Measurements from ENCODE around the gene THOC1. TPM values are rescaled to one million over a fixed set of nuclear protein-coding genes. Genes with fewer than 3 reads are reported as not detected.

THOC1 gene
- total and polyA plus RNA-seq, 2 experiments from 2014 or later, result 73.0 to 108 TPM

DNA sequence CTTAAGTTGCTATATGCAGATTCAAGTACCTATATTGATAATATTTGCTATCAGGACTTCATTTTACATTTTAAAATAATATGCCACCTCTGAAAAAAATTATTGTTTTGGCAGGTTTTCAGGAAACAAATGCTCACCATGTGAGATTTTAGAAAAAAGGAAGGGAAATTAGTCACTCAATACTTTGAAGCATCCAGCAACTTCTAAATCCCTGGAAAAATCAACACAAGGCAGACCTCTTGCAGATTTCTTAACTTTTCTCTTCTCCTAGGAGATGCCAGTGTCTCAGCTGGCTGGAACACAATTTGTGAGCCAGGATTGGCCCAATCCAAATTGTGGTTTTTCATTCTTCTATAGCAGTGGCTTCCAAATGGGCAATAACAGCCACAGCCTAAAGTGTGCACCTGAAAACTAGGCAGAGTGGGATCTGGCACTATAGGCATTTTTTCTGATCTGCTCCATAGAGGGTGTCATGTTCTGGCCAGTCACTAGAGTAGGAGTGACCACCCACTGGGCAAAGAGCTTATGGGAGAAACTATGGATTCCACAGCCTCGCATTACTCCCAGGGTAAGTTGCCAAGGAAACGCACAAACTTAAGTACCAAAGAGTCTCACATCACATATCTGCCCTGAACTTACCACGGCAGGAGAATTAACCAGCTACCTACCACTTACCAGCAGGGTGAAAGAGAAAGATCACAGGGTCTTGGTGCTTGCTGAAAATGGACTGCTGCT is 28.1 kb upstream of the THOC1 start:
- Histone ChIP-seq H4K20me1 (replicated peaks; ENCODE audit: insufficient read depth) (no peaks in the 10 kb centered on the region), H3K79me2 (replicated peaks; ENCODE audit: insufficient read depth) (no peaks in the 10 kb centered on the region), H3K4me2 (no peak overlapping the region), H3K27ac (ENCODE audit: low read depth) (no peak overlapping the region), H3K27me3 (ENCODE audit: insufficient read depth) (no peaks in the 10 kb centered on the region), H2AFZ (no peak overlapping the region), H3K4me3 (no peak overlapping the region), H3K36me3 (ENCODE audit: insufficient read depth) (no peaks in the 10 kb centered on the region), H3K9me2 (ENCODE audit: insufficient read depth) (no peaks in the 10 kb centered on the region), H3F3A (replicated peaks; ENCODE audit: low read depth) (no peaks in the 10 kb centered on the region), H3K4me1 (ENCODE audit: insufficient read depth) (no peaks in the 10 kb centered on the region)
- DNase-seq (ENCODE audit: low spot score), result no peak
- Mint-ChIP-seq H3K27ac (no peak overlapping the region), H3K36me3 (ENCODE audit: low read depth) (no peaks in the 10 kb centered on the region), H3K4me3 (no peak overlapping the region), H3K9me3 (no peaks in the 10 kb centered on the region; the same call in 2 of the 3 replicates), H3K27me3 (ENCODE audit: insufficient read depth, low read depth, poor library complexity) (peaks cover 2% of the 10 kb centered on the region), H3K4me1 (no peaks in the 10 kb centered on the region)
- no peak for ATAC-seq
- no peak for TF ChIP-seq EZH2phosphoT487 (IDR thresholded peaks at IDR 0.05; ENCODE audit: unreplicated experiment)
- TF ChIP-seq CREB1 (CRISPR knock-in tag; IDR thresholded peaks at IDR 0.05; ENCODE audit: low read depth), result no peak

DNA sequence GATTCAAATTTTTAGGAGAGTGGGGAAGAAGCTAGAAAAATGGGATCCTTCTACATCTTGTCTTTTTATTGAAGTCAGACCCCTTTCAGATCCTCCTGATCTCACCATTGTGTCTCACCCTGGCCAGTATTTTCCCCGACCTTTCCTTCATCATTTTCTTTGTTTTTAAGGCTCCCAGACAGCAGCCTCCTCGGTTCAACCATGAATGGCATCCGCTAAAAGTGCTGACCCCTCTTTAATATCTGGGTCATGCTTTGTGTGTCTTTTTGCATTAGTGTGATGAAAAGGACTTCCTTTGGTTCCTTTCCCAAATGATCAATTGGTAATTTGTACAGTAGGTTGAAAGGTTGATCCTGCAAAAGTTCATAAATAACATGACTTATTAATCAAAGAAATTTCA is 26.7 kb upstream of the THOC1 start:
- Histone ChIP-seq H3K79me2 (replicated peaks; ENCODE audit: insufficient read depth) (no peaks in the 10 kb centered on the region), H3K27ac (ENCODE audit: low read depth) (no peak overlapping the region), H2AFZ (no peak overlapping the region), H3F3A (replicated peaks; ENCODE audit: low read depth) (no peaks in the 10 kb centered on the region), H3K27me3 (ENCODE audit: insufficient read depth) (no peaks in the 10 kb centered on the region), H4K20me1 (replicated peaks; ENCODE audit: insufficient read depth) (no peaks in the 10 kb centered on the region), H3K9me2 (ENCODE audit: insufficient read depth) (no peaks in the 10 kb centered on the region), H3K4me2 (no peak overlapping the region), H3K4me1 (ENCODE audit: insufficient read depth) (no peaks in the 10 kb centered on the region), H3K4me3 (no peak overlapping the region), H3K36me3 (ENCODE audit: insufficient read depth) (no peaks in the 10 kb centered on the region)
- no peak for TF ChIP-seq NANOG (IDR thresholded peaks at IDR 0.05; ENCODE audit: borderline replicate concordance)
- Mint-ChIP-seq H3K9me3 (no peaks in the 10 kb centered on the region), H3K4me3 (no peak overlapping the region), H3K4me1 (no peaks in the 10 kb centered on the region), H3K36me3 (ENCODE audit: low read depth) (no peaks in the 10 kb centered on the region), H3K27me3 (ENCODE audit: insufficient read depth, low read depth, poor library complexity) (no peaks in the 10 kb centered on the region), H3K27ac (no peak overlapping the region)
- ATAC-seq (no peak), DNase-seq (ENCODE audit: low spot score) (no peak)

DNA sequence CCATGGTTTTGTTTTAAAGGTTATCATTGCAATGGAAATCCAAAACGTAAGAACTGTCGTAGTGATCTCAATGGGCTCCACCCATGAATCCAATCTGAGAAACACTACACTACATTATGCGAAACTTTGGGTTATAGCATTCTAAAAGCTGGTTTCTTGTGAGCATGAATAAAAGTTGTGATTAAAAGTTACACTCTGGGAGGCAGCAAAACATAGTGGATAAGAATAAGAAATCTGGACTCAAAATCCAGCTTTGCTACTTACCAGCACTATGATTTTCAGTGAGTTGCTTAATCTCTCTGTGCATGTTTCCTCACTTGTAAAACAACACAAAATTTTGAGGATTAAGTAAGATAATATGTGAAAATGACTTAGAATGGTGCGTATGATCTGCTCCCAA is 25.7 kb upstream of the THOC1 start:
- H3K9me2 ChIP-seq (ENCODE audit: insufficient read depth), result no peaks in the 10 kb centered on the region
- no peak for DNase-seq (ENCODE audit: low spot score)
- no peaks in the 10 kb centered on the region for H3K36me3 ChIP-seq (ENCODE audit: insufficient read depth)
- H3K27ac Mint-ChIP-seq, result no peak overlapping the region
- no peaks in the 10 kb centered on the region for H3K27me3 Mint-ChIP-seq (ENCODE audit: insufficient read depth, low read depth, poor library complexity)
- no peak overlapping the region for H3K4me2 ChIP-seq
- no peaks in the 10 kb centered on the region for H3K9me3 Mint-ChIP-seq
- no peaks in the 10 kb centered on the region for H3K79me2 ChIP-seq (replicated peaks; ENCODE audit: insufficient read depth)
- no peak overlapping the region for H3K4me3 ChIP-seq
- H4K20me1 ChIP-seq (replicated peaks; ENCODE audit: insufficient read depth), result no peaks in the 10 kb centered on the region
- no peak overlapping the region for H2AFZ ChIP-seq
- H3K36me3 Mint-ChIP-seq (ENCODE audit: low read depth), result no peaks in the 10 kb centered on the region
- H3K4me3 Mint-ChIP-seq, result no peak overlapping the region
- ATAC-seq, result no peak
- no peaks in the 10 kb centered on the region for H3K4me1 Mint-ChIP-seq
- H3K27me3 ChIP-seq (ENCODE audit: insufficient read depth), result no peaks in the 10 kb centered on the region
- no peaks in the 10 kb centered on the region for H3F3A ChIP-seq (replicated peaks; ENCODE audit: low read depth)
- H3K4me1 ChIP-seq (ENCODE audit: insufficient read depth), result no peaks in the 10 kb centered on the region
- no peak overlapping the region for H3K27ac ChIP-seq (ENCODE audit: low read depth)
- TF ChIP-seq ZNF462 (CRISPR knock-in tag; IDR thresholded peaks at IDR 0.05) (no peak), JUNB (IDR thresholded peaks at IDR 0.05; ENCODE audit: unreplicated experiment) (no peak), STAT1 (IDR thresholded peaks at IDR 0.05; ENCODE audit: unreplicated experiment) (no peak)
- TF ChIP-seq, protein P1, sequence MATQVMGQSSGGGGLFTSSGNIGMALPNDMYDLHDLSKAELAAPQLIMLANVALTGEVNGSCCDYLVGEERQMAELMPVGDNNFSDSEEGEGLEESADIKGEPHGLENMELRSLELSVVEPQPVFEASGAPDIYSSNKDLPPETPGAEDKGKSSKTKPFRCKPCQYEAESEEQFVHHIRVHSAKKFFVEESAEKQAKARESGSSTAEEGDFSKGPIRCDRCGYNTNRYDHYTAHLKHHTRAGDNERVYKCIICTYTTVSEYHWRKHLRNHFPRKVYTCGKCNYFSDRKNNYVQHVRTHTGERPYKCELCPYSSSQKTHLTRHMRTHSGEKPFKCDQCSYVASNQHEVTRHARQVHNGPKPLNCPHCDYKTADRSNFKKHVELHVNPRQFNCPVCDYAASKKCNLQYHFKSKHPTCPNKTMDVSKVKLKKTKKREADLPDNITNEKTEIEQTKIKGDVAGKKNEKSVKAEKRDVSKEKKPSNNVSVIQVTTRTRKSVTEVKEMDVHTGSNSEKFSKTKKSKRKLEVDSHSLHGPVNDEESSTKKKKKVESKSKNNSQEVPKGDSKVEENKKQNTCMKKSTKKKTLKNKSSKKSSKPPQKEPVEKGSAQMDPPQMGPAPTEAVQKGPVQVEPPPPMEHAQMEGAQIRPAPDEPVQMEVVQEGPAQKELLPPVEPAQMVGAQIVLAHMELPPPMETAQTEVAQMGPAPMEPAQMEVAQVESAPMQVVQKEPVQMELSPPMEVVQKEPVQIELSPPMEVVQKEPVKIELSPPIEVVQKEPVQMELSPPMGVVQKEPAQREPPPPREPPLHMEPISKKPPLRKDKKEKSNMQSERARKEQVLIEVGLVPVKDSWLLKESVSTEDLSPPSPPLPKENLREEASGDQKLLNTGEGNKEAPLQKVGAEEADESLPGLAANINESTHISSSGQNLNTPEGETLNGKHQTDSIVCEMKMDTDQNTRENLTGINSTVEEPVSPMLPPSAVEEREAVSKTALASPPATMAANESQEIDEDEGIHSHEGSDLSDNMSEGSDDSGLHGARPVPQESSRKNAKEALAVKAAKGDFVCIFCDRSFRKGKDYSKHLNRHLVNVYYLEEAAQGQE (IDR thresholded peaks at IDR 0.05; ENCODE audit: unreplicated experiment), result no peak

Measured in GM23338 (cell line).